Measurements from ENCODE around the gene DHDDS. TPM values are rescaled to one million over a fixed set of nuclear protein-coding genes. Genes with fewer than 3 reads are reported as not detected.
A peak's percentile ranks its signal among the peaks of the same experiment; 100 is the strongest.

DHDDS gene
- polyA plus RNA-seq, 3 donors = 21.3 to 27.4 (median 24.0) TPM

- Mint-ChIP-seq H3K4me1 (peaks cover 18% of the 10 kb centered on the region), H3K9me3 (peaks cover 0 to 24% (median 6%) of the 10 kb centered on the region in 7 donors), H3K27ac (no peak within 1 kb of the TSS), H3K36me3 (peaks cover 0 to 3% of the 10 kb centered on the region in 2 donors), H3K27me3 (ENCODE audit: low read depth in 3 of 3) (peaks cover 65 to 79% (median 78%) of the 10 kb centered on the region in 3 donors), H3K4me3 (peak within 1 kb of the TSS in 1 of 2 donors; percentile 82)
- no peaks in the 10 kb centered on the region for H3K36me3 ChIP-seq (replicated peaks in 1 of 2; ENCODE audit: control insufficient read depth in 1 of 2, insufficient read depth in 2 of 2, low read length in 2 of 2)
- H3K4me1 ChIP-seq (ENCODE audit: control insufficient read depth in 1 of 2, insufficient read depth in 2 of 2, low read length in 2 of 2) = peaks cover 8 to 12% of the 10 kb centered on the region in 2 donors
- DNase-seq = no peak
- H3K4me2 ChIP-seq (replicated peaks; ENCODE audit: extremely low read depth, low read length, poor library complexity, severe bottlenecking) = no peak within 1 kb of the TSS
- H3K27me3 ChIP-seq (ENCODE audit: control insufficient read depth in 2 of 2, insufficient read depth in 2 of 2, low read length in 2 of 2) = peaks cover 59 to 75% of the 10 kb centered on the region in 2 donors
- no peaks in the 10 kb centered on the region for H3K79me2 ChIP-seq (ENCODE audit: insufficient read depth, low read length)
- no peak within 1 kb of the TSS for H3K4me3 ChIP-seq (replicated peaks in 1 of 3; ENCODE audit: low read depth in 2 of 3, low read length in 3 of 3)
- no peak within 1 kb of the TSS for H3K27ac ChIP-seq (ENCODE audit: low read depth in 1 of 2, low read length in 2 of 2)
- H3K9ac ChIP-seq (ENCODE audit: insufficient read depth, low read length, poor library complexity, severe bottlenecking) = no peak within 1 kb of the TSS
- WGBS (ENCODE audit: insufficient coverage) = 4% methylated on average over 65 of the region's 70 CpGs
- no peak within 1 kb of the TSS for H2AFZ ChIP-seq (ENCODE audit: insufficient read depth, low read depth, low read length, poor library complexity, severe bottlenecking)
- intact Hi-C loops (cut with micrococcal nuclease) = no loop called here
- no peaks in the 10 kb centered on the region for H4K20me1 ChIP-seq (ENCODE audit: insufficient read depth, low read length)
- peaks cover 0 to 34% of the 10 kb centered on the region in 2 donors for H3K9me3 ChIP-seq (replicated peaks in 1 of 2; ENCODE audit: control insufficient read depth in 1 of 2, insufficient read depth in 1 of 2, low read length in 2 of 2)
- TF ChIP-seq, protein P1, sequence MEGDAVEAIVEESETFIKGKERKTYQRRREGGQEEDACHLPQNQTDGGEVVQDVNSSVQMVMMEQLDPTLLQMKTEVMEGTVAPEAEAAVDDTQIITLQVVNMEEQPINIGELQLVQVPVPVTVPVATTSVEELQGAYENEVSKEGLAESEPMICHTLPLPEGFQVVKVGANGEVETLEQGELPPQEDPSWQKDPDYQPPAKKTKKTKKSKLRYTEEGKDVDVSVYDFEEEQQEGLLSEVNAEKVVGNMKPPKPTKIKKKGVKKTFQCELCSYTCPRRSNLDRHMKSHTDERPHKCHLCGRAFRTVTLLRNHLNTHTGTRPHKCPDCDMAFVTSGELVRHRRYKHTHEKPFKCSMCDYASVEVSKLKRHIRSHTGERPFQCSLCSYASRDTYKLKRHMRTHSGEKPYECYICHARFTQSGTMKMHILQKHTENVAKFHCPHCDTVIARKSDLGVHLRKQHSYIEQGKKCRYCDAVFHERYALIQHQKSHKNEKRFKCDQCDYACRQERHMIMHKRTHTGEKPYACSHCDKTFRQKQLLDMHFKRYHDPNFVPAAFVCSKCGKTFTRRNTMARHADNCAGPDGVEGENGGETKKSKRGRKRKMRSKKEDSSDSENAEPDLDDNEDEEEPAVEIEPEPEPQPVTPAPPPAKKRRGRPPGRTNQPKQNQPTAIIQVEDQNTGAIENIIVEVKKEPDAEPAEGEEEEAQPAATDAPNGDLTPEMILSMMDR (IDR thresholded peaks at IDR 0.05) = no peak
Measured at GRCh38 chr1:26410706-26411623, 21.2 kb upstream of the DHDDS start, which contains the start of gene LIN28A. TSS of gene LIN28A (plus strand) at chr1:26410817. CDS start at chr1:26410892, 75 bp downstream.

DNA sequence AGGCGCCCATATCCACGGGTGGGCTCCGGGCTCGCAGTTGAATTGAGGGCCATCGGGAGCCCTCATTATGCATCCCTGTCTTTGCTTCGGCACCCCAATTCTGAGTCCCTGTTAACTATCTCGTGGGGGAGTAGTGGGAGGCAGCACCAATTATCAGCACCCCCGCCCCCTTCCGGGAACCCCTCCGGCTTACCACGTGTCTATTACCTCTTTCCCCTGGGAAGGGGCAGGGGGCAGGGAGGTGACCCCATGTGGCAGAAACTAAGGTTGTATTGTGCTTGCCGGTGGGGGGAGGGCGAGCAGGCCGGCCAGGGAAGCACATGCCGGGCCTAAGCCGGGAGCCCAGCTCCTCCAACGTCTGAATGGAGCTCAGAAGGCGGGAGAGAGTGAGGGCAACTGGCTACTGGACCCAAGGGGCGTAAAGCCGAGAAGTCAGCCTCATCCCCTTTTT lies 20.5 kb upstream of the DHDDS start:
- H3K4me1 ChIP-seq (ENCODE audit: control insufficient read depth in 1 of 2, insufficient read depth in 2 of 2, low read length in 2 of 2) = peaks cover 8 to 12% of the 10 kb centered on the region in 2 donors
- H3K36me3 ChIP-seq (replicated peaks in 1 of 2; ENCODE audit: control insufficient read depth in 1 of 2, insufficient read depth in 2 of 2, low read length in 2 of 2) = no peaks in the 10 kb centered on the region
- H3K9me3 ChIP-seq (replicated peaks in 1 of 2; ENCODE audit: control insufficient read depth in 1 of 2, insufficient read depth in 1 of 2, low read length in 2 of 2) = peaks cover 0 to 34% of the 10 kb centered on the region in 2 donors
- Mint-ChIP-seq H3K27ac (no peak overlapping the region), H3K27me3 (ENCODE audit: low read depth in 3 of 3) (peaks cover 70 to 84% (median 82%) of the 10 kb centered on the region in 3 donors), H3K9me3 (peaks cover 0 to 24% (median 6%) of the 10 kb centered on the region in 7 donors), H3K4me1 (peaks cover 18% of the 10 kb centered on the region), H3K36me3 (peaks cover 0 to 3% of the 10 kb centered on the region in 2 donors), H3K4me3 (peak overlapping the region in 1 of 2 donors; percentile 69)
- no peak overlapping the region for H3K4me3 ChIP-seq (replicated peaks in 1 of 3; ENCODE audit: low read depth in 2 of 3, low read length in 3 of 3)
- intact Hi-C loops (cut with micrococcal nuclease) = no loop called here
- H3K27me3 ChIP-seq (ENCODE audit: control insufficient read depth in 2 of 2, insufficient read depth in 2 of 2, low read length in 2 of 2) = peaks cover 63 to 79% of the 10 kb centered on the region in 2 donors
- H3K79me2 ChIP-seq (ENCODE audit: insufficient read depth, low read length) = no peaks in the 10 kb centered on the region
- whole genome bisulfite sequencing (ENCODE audit: insufficient coverage) = 13% methylated on average over 10 of the region's 20 CpGs
- TF ChIP-seq, protein P1 (IDR thresholded peaks at IDR 0.05) = no peak
- no peak overlapping the region for H3K9ac ChIP-seq (ENCODE audit: insufficient read depth, low read length, poor library complexity, severe bottlenecking)
- no peak overlapping the region for H2AFZ ChIP-seq (ENCODE audit: insufficient read depth, low read depth, low read length, poor library complexity, severe bottlenecking)
- H4K20me1 ChIP-seq (ENCODE audit: insufficient read depth, low read length) = no peaks in the 10 kb centered on the region
- no peak overlapping the region for H3K27ac ChIP-seq (ENCODE audit: low read depth in 1 of 2, low read length in 2 of 2)
- no peak overlapping the region for H3K4me2 ChIP-seq (replicated peaks; ENCODE audit: extremely low read depth, low read length, poor library complexity, severe bottlenecking)
- DNase-seq = no peak
